Renal pelvis (tissue), 4 donors: Measurements from ENCODE around the gene EHMT1. TPM values are rescaled to one million over a fixed set of nuclear protein-coding genes. Genes with fewer than 3 reads are reported as not detected.

Source experiments
- DNase-seq: peaks from one replicate; pipeline ENCODE4 v3.0.0-alpha.2; 2013
- polyA plus RNA-seq, 3 donors: library from polyadenylated mRNA; unstranded; fragments of 120-200 nt; gene quantifications; one replicate each; pipeline ENCODE4 v1.2.1, GENCODE V29; 2013; ENCODE audit not compliant: insufficient read length in 3 of 3

EHMT1 gene
- polyA plus RNA-seq, 3 donors, result 80.4 to 83.4 (median 82.8) TPM

DNA sequence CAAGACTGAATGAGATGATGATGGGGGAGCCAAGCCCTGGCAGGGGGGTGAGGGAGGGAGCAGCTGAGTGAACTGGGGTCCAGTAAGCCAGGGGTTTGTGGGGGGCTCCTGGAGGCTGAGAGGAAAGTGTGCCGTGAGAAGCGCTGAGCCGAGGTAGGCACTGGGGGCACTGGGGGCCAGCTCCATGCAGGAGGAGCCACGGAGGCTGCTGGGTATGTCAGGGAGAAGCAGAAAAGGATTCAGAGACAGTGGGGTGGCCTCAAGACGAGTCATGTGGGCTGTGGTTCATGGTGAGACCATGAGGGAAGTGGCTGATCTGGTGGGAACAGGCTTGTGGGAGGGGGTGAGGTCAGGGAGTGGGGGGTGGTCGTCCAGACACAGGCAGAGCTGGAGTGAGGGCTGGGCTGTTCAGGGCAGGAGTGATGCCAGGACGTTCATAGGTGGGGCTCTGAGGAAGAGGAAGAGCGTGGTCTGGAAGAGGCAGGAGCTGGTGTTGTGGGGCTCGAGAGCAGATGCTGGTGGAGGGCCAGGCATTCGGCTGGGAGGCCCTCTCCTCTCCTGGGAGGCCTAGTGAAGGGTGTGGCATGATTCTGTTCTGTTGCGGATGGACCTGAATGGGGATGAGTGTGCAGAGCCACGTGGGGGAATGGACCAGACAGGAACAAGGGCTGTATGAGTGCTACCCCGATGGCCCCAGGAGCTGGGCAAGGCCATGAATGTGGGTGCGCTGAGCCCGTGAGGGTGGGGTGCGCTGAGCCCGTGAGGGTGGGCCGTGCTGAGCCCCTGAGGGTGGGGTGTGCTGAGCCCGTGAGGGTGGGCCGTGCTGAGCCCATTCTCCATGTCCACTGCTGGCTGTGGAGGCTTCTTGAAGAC is 166.1 kb downstream of the EHMT1 start:
- DNase-seq, result no peak

DNA sequence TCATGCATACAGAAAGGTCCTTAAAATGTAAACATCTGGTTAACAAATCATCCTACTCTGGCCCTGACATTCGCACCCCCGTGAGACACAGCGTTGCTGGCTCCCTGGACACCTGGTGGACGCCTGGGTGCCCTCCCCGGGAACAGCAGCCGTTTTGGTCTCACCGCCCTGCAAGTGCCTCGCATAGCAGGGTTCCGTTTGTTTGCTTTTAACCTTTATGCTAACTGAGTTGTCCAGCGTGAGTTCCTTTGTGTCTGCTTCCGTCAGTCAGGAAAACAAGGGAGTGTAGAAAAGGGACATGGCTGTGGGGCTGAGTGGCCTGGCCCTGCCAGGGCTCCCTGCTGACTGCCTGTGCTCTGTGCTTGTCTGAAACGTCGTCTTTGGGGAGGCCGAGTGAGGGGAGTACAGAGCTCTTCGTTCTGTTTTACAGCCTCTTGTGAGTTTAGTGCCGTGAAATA is 166.9 kb downstream of the EHMT1 start:
- DNase-seq, result no peak

GRCh38 chr9:137786511-137786920 is 167.7 kb downstream of the EHMT1 start:
- DNase-seq, result no peak

GRCh38 chr9:137787381-137787780 is 168.6 kb downstream of the EHMT1 start:
- DNase-seq, result no peak

- DNase-seq, result no peak
Measured at GRCh38 chr9:137787786-137788505, 169.1 kb downstream of the EHMT1 start.

- no peak for DNase-seq
Measured at GRCh38 chr9:137788561-137789294, 169.9 kb downstream of the EHMT1 start.

- DNase-seq, result no peak
Measured at GRCh38 chr9:137789295-137789895, 170.6 kb downstream of the EHMT1 start.

DNA sequence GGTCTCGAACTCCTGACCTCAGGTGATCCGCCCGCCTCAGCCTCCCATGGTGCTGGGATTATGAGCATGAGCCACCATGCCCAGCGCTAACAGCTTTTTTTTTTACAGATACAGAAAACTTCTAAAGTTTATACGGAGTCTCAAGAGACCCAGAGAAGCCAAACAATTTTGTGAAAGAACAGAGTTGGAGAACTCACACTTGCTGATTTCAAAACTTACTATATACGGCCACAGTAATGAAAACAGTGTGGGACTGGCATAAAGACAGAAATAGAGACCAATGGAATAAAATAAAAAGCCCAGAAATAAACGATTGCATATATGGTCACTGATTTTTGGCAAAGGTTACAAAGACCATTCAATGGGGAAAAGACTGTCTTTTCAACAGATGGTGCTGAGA is 173.1 kb downstream of the EHMT1 start:
- no peak for DNase-seq

DNA sequence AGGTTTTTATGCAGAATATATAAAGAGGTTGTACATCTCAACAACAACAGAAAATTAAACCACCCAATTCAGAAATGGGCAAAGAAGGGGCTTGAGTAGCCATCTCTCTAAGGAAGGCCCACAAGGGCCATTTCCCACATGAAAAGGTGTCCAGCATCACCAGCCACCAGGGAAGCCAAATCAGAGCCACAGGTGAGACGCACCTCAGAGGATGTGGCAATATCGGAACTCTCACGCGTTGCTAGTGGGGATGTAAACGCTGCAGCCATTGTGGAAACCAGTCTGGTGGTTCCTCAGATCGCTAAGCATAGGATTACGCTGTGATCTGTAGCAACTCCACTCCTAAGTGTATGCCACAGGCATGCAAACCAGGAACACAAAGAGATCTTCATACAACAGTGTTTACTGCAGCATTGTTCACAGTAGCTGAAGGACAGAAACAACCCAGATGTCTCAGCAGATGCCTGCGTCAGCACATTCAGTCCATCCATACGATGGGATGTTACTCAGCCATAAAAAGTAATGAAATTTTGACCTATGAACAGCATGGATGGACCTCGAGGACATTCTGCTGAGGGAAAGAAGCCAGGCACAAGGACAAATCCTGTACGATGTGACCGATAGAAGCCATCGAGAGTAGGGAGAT is 174.5 kb downstream of the EHMT1 start:
- no peak for DNase-seq

DNA sequence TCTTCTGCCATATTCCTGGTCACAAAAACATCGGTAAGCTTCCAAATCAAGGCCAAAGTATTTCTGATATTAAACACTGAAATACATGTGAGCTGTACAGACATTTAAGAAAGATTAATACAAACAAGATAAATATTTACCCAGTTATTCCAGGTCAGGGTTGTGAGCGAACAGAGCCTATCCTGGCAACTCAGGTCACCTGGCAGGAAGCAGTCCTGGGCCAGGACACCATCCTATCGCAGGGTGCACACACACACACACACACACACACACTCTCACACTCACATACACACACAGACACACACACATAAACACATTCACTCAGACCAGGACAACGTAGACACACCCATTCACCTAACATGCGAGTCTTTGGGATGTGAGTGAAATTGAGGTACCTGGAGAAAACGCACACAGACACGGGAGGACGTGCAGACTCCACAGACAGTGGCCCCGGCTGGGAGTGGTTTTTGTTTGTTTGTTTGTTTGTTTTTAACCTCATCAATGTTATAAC is 176.4 kb downstream of the EHMT1 start:
- DNase-seq, result no peak

- no peak for DNase-seq
Measured at GRCh38 chr9:137797206-137798120, 178.7 kb downstream of the EHMT1 start.

DNA sequence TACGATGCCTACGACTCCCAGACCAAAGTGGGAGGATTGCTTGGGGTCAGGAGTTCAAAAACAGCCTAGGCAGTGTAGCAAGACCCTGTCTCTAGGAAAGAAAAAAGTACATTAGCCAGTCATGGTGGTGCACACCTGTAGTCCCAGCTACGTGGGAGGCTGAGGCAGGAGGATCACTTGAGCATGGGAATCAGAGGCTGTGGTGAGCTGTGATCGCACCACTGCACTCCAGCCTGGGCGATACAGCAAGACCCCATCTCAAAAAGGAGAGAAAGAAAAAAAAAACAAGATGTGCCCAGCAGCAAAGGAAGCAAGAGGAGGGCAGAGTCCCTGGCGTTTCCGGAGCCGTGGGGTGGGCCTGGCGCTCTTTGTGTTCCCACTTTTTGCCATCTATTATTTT is 179.3 kb downstream of the EHMT1 start:
- DNase-seq, result no peak

GRCh38 chr9:137798901-137799629 is 180.3 kb downstream of the EHMT1 start:
- DNase-seq, result no peak

- no peak for DNase-seq
Measured at GRCh38 chr9:137799630-137799983, 180.8 kb downstream of the EHMT1 start.

- no peak for DNase-seq
Measured at GRCh38 chr9:137800196-137801022, 181.6 kb downstream of the EHMT1 start.

DNA sequence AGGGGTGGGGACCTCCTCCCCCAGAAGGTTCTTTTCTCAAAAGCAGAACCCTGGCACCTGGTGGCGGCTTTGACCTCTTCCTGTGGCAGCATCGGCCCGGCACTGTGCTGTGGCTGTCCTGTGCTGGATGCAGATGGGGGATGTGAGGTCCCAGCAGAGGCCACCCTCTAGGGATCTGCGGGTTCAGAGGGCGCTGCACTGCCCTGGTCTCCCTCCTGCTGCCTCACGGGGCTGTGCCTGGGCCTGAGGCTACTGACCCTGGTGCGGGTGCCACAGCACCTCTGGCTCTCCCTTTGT is 182.2 kb downstream of the EHMT1 start:
- no peak for DNase-seq

GRCh38 chr9:137802021-137802420 is 183.2 kb downstream of the EHMT1 start:
- DNase-seq, result no peak

- DNase-seq, result no peak
Measured at GRCh38 chr9:137802521-137803243, 183.9 kb downstream of the EHMT1 start.
